HL-60 (cell line): ENCODE measurements around the gene EGFL7.

Experiments
- DNase-seq, 2 experiments: peaks; one replicate each; pipeline ENCODE4 v3.0.0-alpha.2; 2010 to 2020; ENCODE audit warnings: low read depth in 1 of 2, low spot score in 1 of 2
- H3K27ac ChIP-seq: fragments of 250-450 bp; sonication (Bioruptor Pico); replicated peaks from 2 replicates; pipeline ENCODE4 v1.5.1; 2020; ENCODE audit warnings: mild to moderate bottlenecking, moderate library complexity
- H3K27me3 ChIP-seq: fragments of 250-450 bp; sonication (Bioruptor Pico); 2 replicates; pipeline ENCODE4 v1.5.1; 2021; ENCODE audit warnings: mild to moderate bottlenecking, moderate library complexity; ENCODE audit not compliant: insufficient read depth, poor library complexity, severe bottlenecking
- H3K4me3 ChIP-seq: replicated peaks from 2 replicates; pipeline ENCODE4 v1.5.1; 2011; ENCODE audit warnings: mild to moderate bottlenecking, control low read depth, low read length; ENCODE audit not compliant: insufficient read depth
- CTCF ChIP-seq: IDR thresholded peaks from one replicate; pipeline ENCODE4 v1.5.1; 2011; ENCODE audit warnings: low read length, control low read depth, inconsistent platforms; ENCODE audit not compliant: insufficient read depth
- GABPA ChIP-seq: IDR thresholded peaks from 2 replicates; pipeline ENCODE4 v1.6.1; 2012; ENCODE audit warnings: low read depth
- POLR2AphosphoS5 ChIP-seq: IDR thresholded peaks from 2 replicates; pipeline ENCODE4 v1.6.1; 2012; ENCODE audit warnings: low read depth
- SPI1 ChIP-seq: IDR thresholded peaks from 2 replicates; pipeline ENCODE4 v1.6.1; 2012; ENCODE audit warnings: low read depth, mild to moderate bottlenecking, borderline replicate concordance
- TF ChIP-seq, protein P1 (sequence below): IDR thresholded peaks from 2 replicates; pipeline ENCODE4 v1.6.1; 2012; ENCODE audit warnings: low read depth; ENCODE audit not compliant: insufficient replicate concordance

Gene EGFL7

GRCh38 chr9:136695955-136696354 lies 33.2 kb downstream of the EGFL7 start:
- Histone ChIP-seq H3K27me3 (no peaks in the 10 kb centered on the region), H3K27ac (peak overlapping the region; percentile 45), H3K4me3 (no peak overlapping the region)
- DNase-seq, result peak in 1 of 2 experiments; percentile 42
- TF ChIP-seq SPI1 (no peak), GABPA (no peak), CTCF (no peak), POLR2AphosphoS5 (no peak; the same call in 1 of the 2 replicates)
- TF ChIP-seq, protein P1, sequence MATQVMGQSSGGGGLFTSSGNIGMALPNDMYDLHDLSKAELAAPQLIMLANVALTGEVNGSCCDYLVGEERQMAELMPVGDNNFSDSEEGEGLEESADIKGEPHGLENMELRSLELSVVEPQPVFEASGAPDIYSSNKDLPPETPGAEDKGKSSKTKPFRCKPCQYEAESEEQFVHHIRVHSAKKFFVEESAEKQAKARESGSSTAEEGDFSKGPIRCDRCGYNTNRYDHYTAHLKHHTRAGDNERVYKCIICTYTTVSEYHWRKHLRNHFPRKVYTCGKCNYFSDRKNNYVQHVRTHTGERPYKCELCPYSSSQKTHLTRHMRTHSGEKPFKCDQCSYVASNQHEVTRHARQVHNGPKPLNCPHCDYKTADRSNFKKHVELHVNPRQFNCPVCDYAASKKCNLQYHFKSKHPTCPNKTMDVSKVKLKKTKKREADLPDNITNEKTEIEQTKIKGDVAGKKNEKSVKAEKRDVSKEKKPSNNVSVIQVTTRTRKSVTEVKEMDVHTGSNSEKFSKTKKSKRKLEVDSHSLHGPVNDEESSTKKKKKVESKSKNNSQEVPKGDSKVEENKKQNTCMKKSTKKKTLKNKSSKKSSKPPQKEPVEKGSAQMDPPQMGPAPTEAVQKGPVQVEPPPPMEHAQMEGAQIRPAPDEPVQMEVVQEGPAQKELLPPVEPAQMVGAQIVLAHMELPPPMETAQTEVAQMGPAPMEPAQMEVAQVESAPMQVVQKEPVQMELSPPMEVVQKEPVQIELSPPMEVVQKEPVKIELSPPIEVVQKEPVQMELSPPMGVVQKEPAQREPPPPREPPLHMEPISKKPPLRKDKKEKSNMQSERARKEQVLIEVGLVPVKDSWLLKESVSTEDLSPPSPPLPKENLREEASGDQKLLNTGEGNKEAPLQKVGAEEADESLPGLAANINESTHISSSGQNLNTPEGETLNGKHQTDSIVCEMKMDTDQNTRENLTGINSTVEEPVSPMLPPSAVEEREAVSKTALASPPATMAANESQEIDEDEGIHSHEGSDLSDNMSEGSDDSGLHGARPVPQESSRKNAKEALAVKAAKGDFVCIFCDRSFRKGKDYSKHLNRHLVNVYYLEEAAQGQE, result no peak

DNA sequence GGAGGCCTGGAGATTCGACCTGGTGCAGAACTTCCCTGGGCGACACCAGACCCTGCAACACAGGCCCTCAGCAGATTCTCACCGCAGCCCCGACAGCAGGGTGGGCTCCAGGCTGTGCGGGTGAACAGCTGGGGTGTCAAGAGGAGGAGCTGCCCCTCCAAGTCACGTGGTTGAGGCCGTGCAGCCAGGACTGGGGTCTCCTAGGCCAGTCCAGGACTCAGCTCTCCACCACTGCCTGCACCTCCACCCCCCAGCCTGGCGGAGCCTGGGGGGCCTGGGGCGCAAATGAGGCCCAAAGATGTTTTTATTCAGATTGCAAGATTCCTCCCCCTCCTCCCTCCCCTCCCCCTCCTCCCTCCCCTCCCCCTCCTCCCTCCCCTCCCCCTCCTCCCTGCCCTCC lies 33.8 kb downstream of the EGFL7 start:
- peak overlapping the region; percentile 45 for H3K27ac ChIP-seq
- DNase-seq, result peak in 1 of 2 experiments; percentile 22
- no peak for TF ChIP-seq GABPA
- TF ChIP-seq POLR2AphosphoS5, result no peak
- TF ChIP-seq CTCF, result no peak
- H3K27me3 ChIP-seq, result no peaks in the 10 kb centered on the region
- no peak overlapping the region for H3K4me3 ChIP-seq

- peak overlapping the region; percentile 40 for H3K4me3 ChIP-seq
- TF ChIP-seq CTCF, result no peak
- no peak for TF ChIP-seq GABPA
- TF ChIP-seq, protein P1, result no peak
- TF ChIP-seq SPI1, result no peak
- TF ChIP-seq POLR2AphosphoS5, result peak; percentile 47; the same call in 1 of the 2 replicates
- H3K27me3 ChIP-seq, result no peaks in the 10 kb centered on the region
- peak overlapping the region; percentile 90 for H3K27ac ChIP-seq
- DNase-seq, result peak; percentile 64 to 94
Observed at GRCh38 chr9:136697146-136697820, 34.6 kb downstream of the EGFL7 start.
